ENCODE data around the gene CHMP1A. TPM values are rescaled to one million over a fixed set of nuclear protein-coding genes. Genes with fewer than 3 reads are reported as not detected.
"Not testable (repeated sequence)": the region's sequence is repeated elsewhere in the genome, so short reads cannot be mapped to it uniquely, and the experiment has no call there.

CHMP1A gene
- total RNA-seq, 2 experiments from 2014 or later: 95.7 to 98.9 TPM

- CTCF ChIA-PET; H3K36me3 Mint-ChIP-seq (ENCODE audit: low read depth); H3K9me3 Mint-ChIP-seq (ENCODE audit: insufficient read depth); H3K27me3 Mint-ChIP-seq (ENCODE audit: low read depth); DNase-seq; ATAC-seq; H3K4me3 Mint-ChIP-seq; H3K27ac Mint-ChIP-seq; H3K4me1 Mint-ChIP-seq (ENCODE audit: low read depth): not testable (repeated sequence)
- POLR2A ChIA-PET: interaction anchor here (0.6 to 1.1 kb wide), 2 partner anchors 319 to 564 kb away, joined by 3 read pairs; no protein-coding TSS in a partner anchor
These were observed 22.8 kb downstream of the CHMP1A start for GRCh38 chr16:89634463-89635385.

DNA sequence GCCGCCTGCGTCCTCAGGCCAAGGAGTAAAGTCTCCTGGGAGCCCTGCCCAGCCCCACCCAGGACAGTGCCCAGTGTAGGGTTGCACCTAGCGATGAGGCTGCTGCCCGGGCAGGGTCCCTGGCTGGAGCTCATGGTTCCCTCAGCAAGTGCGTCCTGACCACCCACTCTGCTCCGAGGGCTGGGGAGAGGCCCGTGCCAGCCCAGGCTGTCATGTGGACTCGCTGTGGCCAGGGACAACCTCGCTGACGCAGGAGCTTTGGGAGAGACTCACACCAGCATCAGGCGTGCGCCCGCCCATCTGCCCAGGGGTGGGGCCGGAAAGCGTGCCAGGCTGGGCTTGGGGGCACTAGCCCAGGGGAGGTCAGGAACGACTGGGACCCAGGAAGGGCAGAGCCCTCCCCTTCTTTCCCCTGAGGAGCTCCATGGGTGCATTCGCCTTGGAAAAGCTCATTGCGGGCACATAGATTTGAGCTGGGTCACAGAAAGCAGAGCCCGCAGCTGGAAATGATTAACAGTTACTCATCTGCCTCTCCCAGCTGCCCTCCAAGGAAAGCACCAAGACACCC is 24.4 kb downstream of the CHMP1A start:
- Mint-ChIP-seq H3K9me3 (ENCODE audit: insufficient read depth) (no peaks in the 10 kb centered on the region), H3K4me1 (ENCODE audit: low read depth) (no peaks in the 10 kb centered on the region), H3K4me3 (no peak overlapping the region), H3K27ac (no peak overlapping the region), H3K27me3 (ENCODE audit: low read depth) (no peaks in the 10 kb centered on the region), H3K36me3 (ENCODE audit: low read depth) (no peaks in the 10 kb centered on the region)
- ATAC-seq (no peak), DNase-seq (no peak)
- POLR2A ChIA-PET: interaction anchor here (1.0 kb wide), 1 partner anchor 15 kb away, joined by 3 read pairs; no protein-coding TSS in a partner anchor
- CTCF ChIA-PET: interaction anchor here (0.8 kb wide), 1 partner anchor 9 kb away, joined by 3 read pairs; no protein-coding TSS in a partner anchor

DNA sequence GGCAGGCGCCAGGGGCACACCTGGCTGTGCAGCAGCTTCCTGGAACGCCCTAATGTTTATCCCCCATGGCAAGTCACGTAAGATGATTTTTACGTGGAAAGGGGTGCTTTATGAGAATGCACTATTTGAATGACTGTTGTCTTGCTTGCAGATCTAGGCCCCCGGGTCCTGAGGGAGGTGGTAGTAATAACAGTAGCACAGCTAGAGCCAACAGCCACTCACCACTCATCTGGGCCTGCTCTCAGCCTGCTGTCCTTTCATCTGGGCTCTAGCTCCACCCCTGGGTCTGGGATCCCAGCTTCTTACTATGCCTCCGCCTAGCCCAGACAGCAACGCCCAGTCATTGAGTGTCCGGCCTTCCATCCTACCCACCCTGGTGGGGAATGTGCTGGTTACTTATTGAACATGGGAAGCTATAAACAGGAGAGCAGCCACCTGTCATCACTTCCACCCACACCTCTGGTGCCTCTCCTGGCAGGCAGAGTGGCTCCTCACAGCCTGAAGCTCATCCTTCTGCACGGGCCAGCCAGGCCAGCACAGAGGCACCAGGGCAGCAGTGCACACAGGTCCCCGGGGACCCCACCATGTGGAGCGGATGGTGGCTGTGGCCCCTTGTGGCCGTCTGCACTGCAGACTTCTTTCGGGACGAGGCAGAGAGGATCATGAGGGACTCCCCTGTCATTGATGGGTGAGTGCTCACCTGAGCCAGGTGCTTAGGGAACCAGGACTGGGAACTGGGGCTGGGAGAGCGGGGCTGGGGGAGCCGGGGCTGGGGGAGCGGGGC is 27.5 kb downstream of the CHMP1A start:
- peaks cover 5% of the 10 kb centered on the region for H3K27me3 Mint-ChIP-seq (ENCODE audit: low read depth)
- H3K9me3 Mint-ChIP-seq (ENCODE audit: insufficient read depth): no peaks in the 10 kb centered on the region
- ATAC-seq (no peak), DNase-seq (no peak)
- no peak overlapping the region for H3K27ac Mint-ChIP-seq
- no peak overlapping the region for H3K4me3 Mint-ChIP-seq
- ChIA-PET POLR2A (no interaction called here), CTCF (no interaction called here)
- H3K36me3 Mint-ChIP-seq (ENCODE audit: low read depth): no peaks in the 10 kb centered on the region
- no peaks in the 10 kb centered on the region for H3K4me1 Mint-ChIP-seq (ENCODE audit: low read depth)

GRCh38 chr16:89624777-89625761 is 32.4 kb downstream of the CHMP1A start:
- H3K4me3 Mint-ChIP-seq: no peak overlapping the region
- ChIA-PET POLR2A (no interaction called here), CTCF (no interaction called here)
- H3K27ac Mint-ChIP-seq: no peak overlapping the region
- peaks cover 20% of the 10 kb centered on the region for H3K27me3 Mint-ChIP-seq (ENCODE audit: low read depth)
- ATAC-seq (no peak), DNase-seq (no peak)
- H3K36me3 Mint-ChIP-seq (ENCODE audit: low read depth): no peaks in the 10 kb centered on the region
- H3K9me3 Mint-ChIP-seq (ENCODE audit: insufficient read depth): no peaks in the 10 kb centered on the region
- H3K4me1 Mint-ChIP-seq (ENCODE audit: low read depth): no peaks in the 10 kb centered on the region

- no peak overlapping the region for H3K4me3 Mint-ChIP-seq
- no peaks in the 10 kb centered on the region for H3K9me3 Mint-ChIP-seq (ENCODE audit: insufficient read depth)
- ChIA-PET CTCF (no interaction called here), POLR2A (no interaction called here)
- no peaks in the 10 kb centered on the region for H3K36me3 Mint-ChIP-seq (ENCODE audit: low read depth)
- DNase-seq: no peak
- no peak for ATAC-seq
- H3K4me1 Mint-ChIP-seq (ENCODE audit: low read depth): no peaks in the 10 kb centered on the region
- H3K27ac Mint-ChIP-seq: no peak overlapping the region
- peaks cover 20% of the 10 kb centered on the region for H3K27me3 Mint-ChIP-seq (ENCODE audit: low read depth)
These were observed 33.8 kb downstream of the CHMP1A start for GRCh38 chr16:89623511-89624261.

DNA sequence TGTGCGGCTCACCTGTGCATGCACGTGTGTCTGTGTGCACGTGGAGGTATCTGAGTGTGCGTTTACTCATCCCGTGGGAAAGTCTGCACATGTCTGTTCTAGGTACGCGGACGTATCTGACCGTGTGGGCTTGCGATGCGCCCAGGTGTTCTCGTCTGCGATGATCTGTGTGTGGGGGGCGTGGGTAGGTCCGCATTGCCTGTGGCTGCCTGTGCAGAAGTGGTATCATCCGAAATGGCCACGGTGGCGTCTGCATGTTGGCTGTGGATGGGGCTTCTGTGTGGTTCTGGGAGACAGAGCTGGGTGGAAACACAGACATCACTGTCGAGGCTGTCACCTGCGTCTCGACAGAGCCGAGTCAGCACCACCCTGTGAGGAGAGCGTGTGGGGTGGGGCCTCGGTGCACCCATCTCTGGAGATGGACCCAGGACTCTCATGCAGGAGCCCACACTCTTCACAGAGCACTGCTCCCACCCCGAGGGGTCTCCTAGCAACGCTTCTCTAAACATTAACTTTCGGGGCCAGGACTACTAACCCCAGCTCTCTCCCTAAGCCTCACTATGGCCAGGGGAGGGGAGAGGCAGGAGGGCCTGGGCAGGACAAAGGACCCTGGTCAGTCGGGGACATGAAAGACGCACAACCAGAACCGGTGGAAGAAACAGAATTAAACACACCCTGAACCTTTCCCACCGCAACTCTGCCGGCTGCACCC is 35.7 kb downstream of the CHMP1A start:
- H3K27me3 Mint-ChIP-seq (ENCODE audit: low read depth): peaks cover 20% of the 10 kb centered on the region
- CTCF ChIA-PET: no interaction called here
- H3K27ac Mint-ChIP-seq: no peak overlapping the region
- peaks cover 3% of the 10 kb centered on the region for H3K4me1 Mint-ChIP-seq (ENCODE audit: low read depth)
- H3K4me3 Mint-ChIP-seq: peak overlapping the region; percentile 3
- no peak for ATAC-seq
- H3K36me3 Mint-ChIP-seq (ENCODE audit: low read depth): no peaks in the 10 kb centered on the region
- no peak for DNase-seq
- H3K9me3 Mint-ChIP-seq (ENCODE audit: insufficient read depth): no peaks in the 10 kb centered on the region
- POLR2A ChIA-PET: no interaction called here

DNA sequence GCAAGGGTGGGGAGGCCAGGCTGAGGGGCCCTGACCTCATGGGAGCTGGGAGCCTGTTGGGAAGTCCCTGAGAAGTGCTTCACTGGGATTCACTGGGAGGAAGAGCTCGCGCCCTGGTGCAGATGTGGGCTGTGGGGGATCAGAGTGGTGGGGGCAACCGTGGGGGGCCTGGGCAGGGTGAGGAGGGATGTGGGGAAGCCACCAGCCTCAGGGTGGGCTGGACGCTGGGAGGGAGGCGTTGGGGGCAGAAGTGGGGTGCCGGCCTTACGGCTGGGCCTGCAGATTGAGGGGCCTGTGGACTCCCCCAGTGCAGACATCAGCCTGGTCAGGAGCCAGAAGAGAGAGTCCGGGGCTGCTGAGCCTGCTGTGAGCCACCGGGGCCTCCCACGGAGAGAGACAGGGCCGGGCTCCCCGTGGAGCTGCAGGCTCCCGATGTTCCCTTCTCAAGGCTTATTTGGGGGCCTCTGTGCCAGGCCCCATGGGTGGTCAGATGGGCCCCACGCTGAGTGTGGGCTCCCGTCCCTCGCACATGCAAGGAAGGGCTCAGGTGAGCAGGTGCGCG is 36.3 kb downstream of the CHMP1A start:
- Mint-ChIP-seq H3K36me3 (ENCODE audit: low read depth) (peaks cover 5% of the 10 kb centered on the region), H3K4me3 (no peak overlapping the region), H3K4me1 (ENCODE audit: low read depth) (peaks cover 8% of the 10 kb centered on the region), H3K27ac (no peak overlapping the region), H3K27me3 (ENCODE audit: low read depth) (peaks cover 20% of the 10 kb centered on the region), H3K9me3 (ENCODE audit: insufficient read depth) (peaks cover 6% of the 10 kb centered on the region)
- ChIA-PET POLR2A (no interaction called here), CTCF (no interaction called here)
- no peak for ATAC-seq
- no peak for DNase-seq

DNA sequence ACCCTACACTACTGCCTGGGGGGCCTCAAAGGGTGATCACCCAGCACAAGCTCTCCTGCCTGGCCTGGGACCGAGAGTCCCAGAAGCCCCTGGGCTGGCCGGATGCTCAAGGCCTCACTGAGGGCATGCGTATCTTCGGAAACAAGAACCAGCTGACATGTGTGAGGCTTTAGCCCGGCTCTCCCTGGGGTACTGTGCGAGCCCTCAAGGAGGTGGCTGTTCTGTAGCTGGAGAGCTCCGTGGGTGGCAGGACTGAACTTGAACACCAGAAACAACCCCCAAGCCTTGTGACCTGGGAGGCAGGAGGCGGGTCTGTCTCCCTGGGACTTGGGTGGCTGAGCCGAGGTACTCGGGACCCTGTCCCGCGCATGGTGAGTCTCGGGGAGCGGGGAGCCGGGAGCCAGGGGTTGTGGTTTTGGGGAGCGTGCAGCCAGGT is 37.1 kb downstream of the CHMP1A start:
- ChIA-PET CTCF (no interaction called here), POLR2A (no interaction called here)
- DNase-seq (no peak), ATAC-seq (no peak)
- Mint-ChIP-seq H3K27ac (no peak overlapping the region), H3K4me3 (no peak overlapping the region), H3K4me1 (ENCODE audit: low read depth) (peaks cover 10% of the 10 kb centered on the region), H3K27me3 (ENCODE audit: low read depth) (peaks cover 19% of the 10 kb centered on the region), H3K9me3 (ENCODE audit: insufficient read depth) (peaks cover 6% of the 10 kb centered on the region), H3K36me3 (ENCODE audit: low read depth) (peaks cover 5% of the 10 kb centered on the region)

DNA sequence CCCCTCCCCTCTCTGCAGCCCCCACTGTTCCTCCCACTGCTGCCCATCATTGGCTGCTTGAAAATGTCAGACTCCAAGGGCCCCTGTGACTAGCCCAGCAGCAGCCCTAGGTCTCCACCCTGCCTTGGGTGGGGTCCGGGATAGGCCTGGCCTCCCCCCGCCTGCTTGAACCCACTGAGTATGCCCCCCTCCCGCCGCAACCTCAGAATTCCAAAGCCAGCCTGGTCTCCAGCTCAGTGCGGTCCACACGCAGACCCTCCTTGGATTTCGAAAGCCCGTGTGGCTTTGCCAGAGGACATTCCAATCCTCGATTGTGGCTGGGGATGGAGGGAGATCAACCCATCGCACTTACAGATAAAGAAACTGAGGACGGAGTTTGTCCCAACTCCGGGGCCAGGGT is 37.7 kb downstream of the CHMP1A start:
- H3K27ac Mint-ChIP-seq: no peak overlapping the region
- POLR2A ChIA-PET: no interaction called here
- no peak overlapping the region for H3K4me3 Mint-ChIP-seq
- H3K27me3 Mint-ChIP-seq (ENCODE audit: low read depth): peaks cover 14% of the 10 kb centered on the region
- CTCF ChIA-PET: no interaction called here
- DNase-seq: no peak
- no peak for ATAC-seq
- peaks cover 6% of the 10 kb centered on the region for H3K9me3 Mint-ChIP-seq (ENCODE audit: insufficient read depth)
- H3K36me3 Mint-ChIP-seq (ENCODE audit: low read depth): peaks cover 5% of the 10 kb centered on the region
- H3K4me1 Mint-ChIP-seq (ENCODE audit: low read depth): peaks cover 10% of the 10 kb centered on the region
